ENCODE results near the gene JOSD1. TPM values are rescaled to one million over a fixed set of nuclear protein-coding genes. Genes with fewer than 3 reads are reported as not detected.

The JOSD1 gene
- total RNA-seq, 1 experiment from 2014 or later, result 50.5 TPM

DNA sequence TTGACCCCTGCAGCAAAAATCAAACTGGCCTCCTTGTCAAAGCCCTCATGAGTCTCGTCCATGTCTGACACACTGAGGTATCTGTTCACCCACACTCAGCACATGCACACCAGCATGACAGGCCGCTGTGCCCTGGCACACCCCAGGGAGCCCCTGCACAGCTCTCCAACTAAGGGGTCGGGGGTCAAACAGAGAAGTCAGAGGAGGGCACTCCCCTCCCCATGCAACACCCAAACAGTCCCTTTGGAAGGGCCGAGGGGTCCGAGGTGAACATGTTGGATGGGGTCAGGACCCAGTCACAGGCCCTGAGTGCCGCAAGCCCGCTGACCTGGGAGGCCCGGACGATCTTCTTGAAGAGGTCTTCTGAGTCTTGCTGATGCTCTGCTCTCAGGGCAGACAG is 40.4 kb upstream of the JOSD1 start:
- H3K4me1 ChIP-seq (ENCODE audit: low read length), result no peaks in the 10 kb centered on the region
- no peak overlapping the region for H3K9ac ChIP-seq (ENCODE audit: low read length)
- no peak overlapping the region for H3K4me3 ChIP-seq (ENCODE audit: low read length)
- H3K4me2 ChIP-seq (ENCODE audit: low read depth, low read length, poor library complexity, severe bottlenecking), result no peak overlapping the region
- peaks cover 26% of the 10 kb centered on the region for H3K36me3 ChIP-seq (ENCODE audit: insufficient read depth, low read length)
- H3K9me2 ChIP-seq (replicated peaks; ENCODE audit: insufficient read depth, low read length), result no peaks in the 10 kb centered on the region
- DNase-seq, result no peak
- no peaks in the 10 kb centered on the region for H3K27me3 ChIP-seq (ENCODE audit: low read length)
- no peak overlapping the region for H2AFZ ChIP-seq (ENCODE audit: low read length)
- H3K27ac ChIP-seq (ENCODE audit: low read length), result no peak overlapping the region
- H3K9me3 ChIP-seq (ENCODE audit: low read length), result no peaks in the 10 kb centered on the region
- H4K20me1 ChIP-seq (ENCODE audit: insufficient read depth, low read depth, low read length), result no peaks in the 10 kb centered on the region
- H3K79me2 ChIP-seq (ENCODE audit: low read length), result no peaks in the 10 kb centered on the region

DNA sequence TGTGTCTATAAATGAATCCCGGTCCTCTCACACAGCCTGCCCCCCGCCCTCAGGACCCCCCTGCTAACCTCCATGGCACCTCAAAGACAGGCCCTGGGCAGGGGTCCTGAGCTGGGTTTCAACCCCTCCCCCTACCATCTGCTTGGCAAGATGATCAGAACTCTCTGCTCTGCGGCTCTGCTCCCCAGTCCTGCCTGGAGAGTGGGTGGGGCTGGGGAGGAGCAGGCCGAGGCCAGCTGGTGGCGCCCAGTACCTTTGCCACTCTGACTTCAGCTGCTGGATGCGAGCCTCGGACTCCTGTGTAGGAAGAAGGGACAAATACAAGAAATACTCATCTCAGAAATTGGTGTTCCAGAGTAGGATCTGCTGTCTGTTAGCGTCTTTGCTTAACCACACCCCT is 40.0 kb upstream of the JOSD1 start:
- H3K27me3 ChIP-seq (ENCODE audit: low read length), result no peaks in the 10 kb centered on the region
- H4K20me1 ChIP-seq (ENCODE audit: insufficient read depth, low read depth, low read length), result no peaks in the 10 kb centered on the region
- H3K4me3 ChIP-seq (ENCODE audit: low read length), result no peak overlapping the region
- no peaks in the 10 kb centered on the region for H3K79me2 ChIP-seq (ENCODE audit: low read length)
- no peaks in the 10 kb centered on the region for H3K9me2 ChIP-seq (replicated peaks; ENCODE audit: insufficient read depth, low read length)
- no peaks in the 10 kb centered on the region for H3K9me3 ChIP-seq (ENCODE audit: low read length)
- no peak overlapping the region for H3K9ac ChIP-seq (ENCODE audit: low read length)
- H3K4me1 ChIP-seq (ENCODE audit: low read length), result no peaks in the 10 kb centered on the region
- H3K36me3 ChIP-seq (ENCODE audit: insufficient read depth, low read length), result peaks cover 26% of the 10 kb centered on the region
- no peak for DNase-seq
- H3K27ac ChIP-seq (ENCODE audit: low read length), result no peak overlapping the region
- H2AFZ ChIP-seq (ENCODE audit: low read length), result no peak overlapping the region
- H3K4me2 ChIP-seq (ENCODE audit: low read depth, low read length, poor library complexity, severe bottlenecking), result no peak overlapping the region

DNA sequence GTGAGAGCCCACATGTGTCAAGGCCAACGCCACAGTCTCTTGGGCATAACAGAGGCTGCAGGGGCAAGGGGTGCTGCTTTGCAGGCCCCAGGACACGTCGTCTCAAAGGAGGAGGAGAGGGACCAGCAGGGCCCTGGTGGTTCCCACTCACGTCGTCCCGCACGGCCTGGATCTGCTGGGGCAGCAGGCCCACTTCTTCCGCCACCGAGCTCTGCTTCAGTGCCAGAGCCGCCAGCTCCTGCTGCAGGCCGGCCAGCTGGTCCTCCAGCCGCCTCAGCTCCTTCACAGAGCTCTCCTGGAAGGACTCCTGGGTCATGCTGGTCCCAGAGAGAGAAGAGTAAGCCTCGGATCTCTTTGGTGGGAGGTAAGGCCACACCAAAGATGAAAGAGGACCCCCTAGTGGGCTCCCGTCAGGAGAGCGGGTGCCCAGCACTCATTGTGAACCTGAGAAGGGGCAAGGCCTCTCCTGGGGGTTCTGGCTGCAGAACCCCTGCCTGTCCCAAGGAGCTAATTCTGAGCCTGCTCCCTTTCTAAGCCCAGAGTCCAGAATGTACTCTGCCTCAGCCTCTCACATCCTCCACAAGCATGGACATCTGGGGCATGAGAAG is 39.5 kb upstream of the JOSD1 start:
- no peak for DNase-seq
- no peaks in the 10 kb centered on the region for H3K79me2 ChIP-seq (ENCODE audit: low read length)
- no peak overlapping the region for H3K4me2 ChIP-seq (ENCODE audit: low read depth, low read length, poor library complexity, severe bottlenecking)
- peaks cover 25% of the 10 kb centered on the region for H3K36me3 ChIP-seq (ENCODE audit: insufficient read depth, low read length)
- no peaks in the 10 kb centered on the region for H3K27me3 ChIP-seq (ENCODE audit: low read length)
- no peaks in the 10 kb centered on the region for H3K4me1 ChIP-seq (ENCODE audit: low read length)
- no peaks in the 10 kb centered on the region for H3K9me3 ChIP-seq (ENCODE audit: low read length)
- H3K27ac ChIP-seq (ENCODE audit: low read length), result no peak overlapping the region
- H3K9me2 ChIP-seq (replicated peaks; ENCODE audit: insufficient read depth, low read length), result no peaks in the 10 kb centered on the region
- H3K9ac ChIP-seq (ENCODE audit: low read length), result no peak overlapping the region
- no peak overlapping the region for H3K4me3 ChIP-seq (ENCODE audit: low read length)
- no peaks in the 10 kb centered on the region for H4K20me1 ChIP-seq (ENCODE audit: insufficient read depth, low read depth, low read length)
- no peak overlapping the region for H2AFZ ChIP-seq (ENCODE audit: low read length)

DNA sequence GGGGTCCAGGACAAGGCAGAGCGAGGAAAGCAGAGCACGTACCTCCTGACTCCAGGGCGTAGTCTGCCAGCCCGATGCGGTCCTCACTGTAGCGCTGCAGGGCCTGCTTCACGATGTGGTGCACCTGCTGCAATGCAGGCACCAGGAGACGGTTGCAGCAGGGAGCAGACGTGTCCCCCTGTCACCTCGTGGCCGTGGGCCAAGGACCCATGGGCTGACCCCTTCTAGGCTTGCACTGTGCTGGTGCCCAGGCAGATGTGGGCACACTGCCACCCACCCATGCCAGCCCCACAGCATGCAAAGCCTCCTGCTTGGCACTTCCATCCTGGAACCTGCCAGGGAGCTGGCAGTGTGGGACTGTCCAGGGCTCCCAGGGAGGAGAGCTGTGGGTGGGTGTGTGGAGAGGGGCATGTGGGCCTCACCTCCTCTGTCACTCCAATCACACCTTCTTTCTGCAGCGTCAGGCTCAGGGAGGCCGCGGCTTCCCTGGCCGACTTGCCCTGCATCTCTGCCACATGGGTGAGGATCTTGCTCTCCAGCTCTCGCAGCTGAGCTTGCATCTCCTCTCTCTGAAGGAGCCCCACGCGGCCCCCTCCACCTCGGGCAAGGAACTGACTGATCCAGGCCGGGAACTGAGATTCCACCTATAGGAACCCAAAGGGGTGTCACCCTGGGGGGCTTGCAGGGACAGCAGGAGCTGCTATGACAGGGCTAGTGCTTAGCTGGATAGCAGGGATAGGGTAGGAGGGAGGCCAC is 38.7 kb upstream of the JOSD1 start:
- no peak for DNase-seq
- no peaks in the 10 kb centered on the region for H3K79me2 ChIP-seq (ENCODE audit: low read length)
- no peaks in the 10 kb centered on the region for H3K27me3 ChIP-seq (ENCODE audit: low read length)
- no peaks in the 10 kb centered on the region for H4K20me1 ChIP-seq (ENCODE audit: insufficient read depth, low read depth, low read length)
- no peak overlapping the region for H3K4me3 ChIP-seq (ENCODE audit: low read length)
- H3K9ac ChIP-seq (ENCODE audit: low read length), result no peak overlapping the region
- no peaks in the 10 kb centered on the region for H3K9me2 ChIP-seq (replicated peaks; ENCODE audit: insufficient read depth, low read length)
- H2AFZ ChIP-seq (ENCODE audit: low read length), result no peak overlapping the region
- peaks cover 18% of the 10 kb centered on the region for H3K36me3 ChIP-seq (ENCODE audit: insufficient read depth, low read length)
- H3K4me1 ChIP-seq (ENCODE audit: low read length), result no peaks in the 10 kb centered on the region
- no peak overlapping the region for H3K27ac ChIP-seq (ENCODE audit: low read length)
- no peak overlapping the region for H3K4me2 ChIP-seq (ENCODE audit: low read depth, low read length, poor library complexity, severe bottlenecking)
- H3K9me3 ChIP-seq (ENCODE audit: low read length), result no peaks in the 10 kb centered on the region

DNA sequence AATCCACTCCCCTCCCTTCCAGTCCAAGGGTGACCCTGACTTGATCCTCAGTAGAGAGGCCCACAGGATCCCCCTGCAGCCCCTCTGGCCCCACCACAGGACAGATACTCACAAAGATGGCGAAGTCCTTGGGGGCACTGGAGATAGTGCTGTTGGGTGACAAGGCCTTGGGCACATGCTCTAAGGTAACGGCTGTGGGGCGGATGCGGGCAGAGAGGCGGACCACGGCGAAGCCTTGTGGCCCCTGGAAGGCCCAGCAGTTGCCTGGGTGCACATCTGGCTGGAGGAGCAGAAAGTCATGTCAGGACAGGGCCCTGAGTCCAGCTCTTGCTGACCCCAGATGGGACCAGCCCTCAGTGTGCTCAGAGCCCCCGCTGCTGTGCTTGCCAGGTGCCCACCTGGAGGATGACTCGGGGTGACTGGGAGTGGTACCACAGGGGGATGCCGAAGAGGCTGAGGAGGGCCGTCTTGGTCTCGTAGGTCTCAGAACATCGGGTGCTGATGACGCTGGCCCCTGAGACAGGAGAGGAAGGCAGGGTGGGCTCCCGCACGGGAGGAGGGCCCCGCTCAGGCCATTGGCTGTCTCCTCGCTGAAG is 37.8 kb upstream of the JOSD1 start:
- DNase-seq, result no peak
- H3K79me2 ChIP-seq (ENCODE audit: low read length), result no peaks in the 10 kb centered on the region
- no peaks in the 10 kb centered on the region for H3K9me2 ChIP-seq (replicated peaks; ENCODE audit: insufficient read depth, low read length)
- no peaks in the 10 kb centered on the region for H3K27me3 ChIP-seq (ENCODE audit: low read length)
- no peak overlapping the region for H3K27ac ChIP-seq (ENCODE audit: low read length)
- no peak overlapping the region for H3K4me2 ChIP-seq (ENCODE audit: low read depth, low read length, poor library complexity, severe bottlenecking)
- H3K9ac ChIP-seq (ENCODE audit: low read length), result no peak overlapping the region
- H3K36me3 ChIP-seq (ENCODE audit: insufficient read depth, low read length), result peaks cover 17% of the 10 kb centered on the region
- H4K20me1 ChIP-seq (ENCODE audit: insufficient read depth, low read depth, low read length), result no peaks in the 10 kb centered on the region
- H2AFZ ChIP-seq (ENCODE audit: low read length), result no peak overlapping the region
- no peaks in the 10 kb centered on the region for H3K4me1 ChIP-seq (ENCODE audit: low read length)
- no peaks in the 10 kb centered on the region for H3K9me3 ChIP-seq (ENCODE audit: low read length)
- no peak overlapping the region for H3K4me3 ChIP-seq (ENCODE audit: low read length)

DNA sequence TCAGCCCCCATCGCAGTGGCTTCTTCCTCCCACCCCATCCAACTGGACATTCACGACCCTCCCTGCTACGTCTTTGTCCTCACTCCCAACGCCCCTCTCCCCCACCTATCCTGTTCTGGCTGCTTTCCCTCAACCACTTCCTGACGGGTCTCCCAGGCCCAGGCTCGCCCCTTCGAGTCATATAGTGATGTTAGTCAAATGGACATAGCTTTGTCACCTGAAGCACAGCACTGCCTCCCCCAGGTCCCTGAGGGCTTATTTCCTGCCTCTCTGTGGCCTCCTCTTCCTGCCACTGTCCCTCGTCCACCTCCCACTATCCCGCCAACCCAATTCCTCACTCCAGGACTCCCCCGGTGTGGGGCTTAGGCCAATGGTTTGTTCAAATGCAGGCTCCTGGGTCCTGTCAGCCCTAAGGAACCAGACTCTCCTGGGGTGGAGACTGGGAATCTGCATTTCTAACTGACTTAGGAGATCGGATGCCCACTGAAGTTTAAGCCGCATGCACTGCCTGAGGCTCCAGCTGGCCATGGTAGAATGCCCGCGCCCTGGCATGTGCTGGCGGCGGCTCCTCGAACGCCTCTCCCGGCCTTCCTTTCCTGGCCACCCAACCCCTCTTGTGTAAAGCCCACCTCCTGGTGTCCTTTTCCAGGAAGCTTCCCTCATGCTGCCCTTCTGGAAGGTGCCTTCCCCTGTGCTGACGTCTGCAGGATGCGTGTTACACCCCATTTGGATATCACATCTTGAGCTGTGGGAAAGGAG is 36.7 kb upstream of the JOSD1 start:
- H3K4me1 ChIP-seq (ENCODE audit: low read length), result no peaks in the 10 kb centered on the region
- H3K9ac ChIP-seq (ENCODE audit: low read length), result no peak overlapping the region
- H3K9me2 ChIP-seq (replicated peaks; ENCODE audit: insufficient read depth, low read length), result no peaks in the 10 kb centered on the region
- no peaks in the 10 kb centered on the region for H3K9me3 ChIP-seq (ENCODE audit: low read length)
- no peaks in the 10 kb centered on the region for H4K20me1 ChIP-seq (ENCODE audit: insufficient read depth, low read depth, low read length)
- DNase-seq, result no peak
- no peaks in the 10 kb centered on the region for H3K79me2 ChIP-seq (ENCODE audit: low read length)
- no peak overlapping the region for H2AFZ ChIP-seq (ENCODE audit: low read length)
- no peaks in the 10 kb centered on the region for H3K27me3 ChIP-seq (ENCODE audit: low read length)
- no peak overlapping the region for H3K27ac ChIP-seq (ENCODE audit: low read length)
- H3K4me2 ChIP-seq (ENCODE audit: low read depth, low read length, poor library complexity, severe bottlenecking), result no peak overlapping the region
- H3K36me3 ChIP-seq (ENCODE audit: insufficient read depth, low read length), result peaks cover 14% of the 10 kb centered on the region
- no peak overlapping the region for H3K4me3 ChIP-seq (ENCODE audit: low read length)

DNA sequence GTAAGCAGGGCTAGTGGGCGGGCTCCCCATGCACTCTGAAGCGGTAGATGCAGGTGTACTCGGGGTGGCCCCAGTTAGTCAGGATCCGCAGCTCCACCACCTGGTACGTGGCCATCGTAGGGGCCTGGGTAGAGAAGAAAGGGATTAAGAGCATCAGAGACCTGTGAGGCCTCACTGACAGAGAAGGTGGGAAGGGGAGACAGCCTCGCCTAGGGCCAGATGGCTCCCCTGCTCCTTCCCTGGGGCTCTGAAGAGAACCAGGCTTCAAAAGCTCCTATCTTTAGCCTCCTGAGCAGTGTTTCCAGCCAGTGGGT is 35.5 kb upstream of the JOSD1 start:
- no peaks in the 10 kb centered on the region for H3K4me1 ChIP-seq (ENCODE audit: low read length)
- H3K4me2 ChIP-seq (ENCODE audit: low read depth, low read length, poor library complexity, severe bottlenecking), result no peak overlapping the region
- H3K27me3 ChIP-seq (ENCODE audit: low read length), result no peaks in the 10 kb centered on the region

More for the DNA sequence above, 35.5 kb upstream of the JOSD1 start:
- H3K27ac ChIP-seq (ENCODE audit: low read length), result no peak overlapping the region
- no peak overlapping the region for H3K9ac ChIP-seq (ENCODE audit: low read length)
- H3K4me3 ChIP-seq (ENCODE audit: low read length), result no peak overlapping the region
- H3K79me2 ChIP-seq (ENCODE audit: low read length), result no peaks in the 10 kb centered on the region
- H4K20me1 ChIP-seq (ENCODE audit: insufficient read depth, low read depth, low read length), result no peaks in the 10 kb centered on the region
- H2AFZ ChIP-seq (ENCODE audit: low read length), result no peak overlapping the region
- no peaks in the 10 kb centered on the region for H3K9me2 ChIP-seq (replicated peaks; ENCODE audit: insufficient read depth, low read length)
- H3K9me3 ChIP-seq (ENCODE audit: low read length), result no peaks in the 10 kb centered on the region
- peaks cover 7% of the 10 kb centered on the region; the same call in 1 of the 2 replicates for H3K36me3 ChIP-seq (ENCODE audit: insufficient read depth, low read length)
- DNase-seq, result no peak

Data from Karpas-422 (cell line).